Vagina (tissue), 2 donors: ENCODE data around the gene SLC29A1. TPM values are rescaled to one million over a fixed set of nuclear protein-coding genes. Genes with fewer than 3 reads are reported as not detected.
"Not testable (repeated sequence)": the region's sequence is repeated elsewhere in the genome, so short reads cannot be mapped to it uniquely, and the experiment has no call there.

ENCODE experiments used
- DNase-seq, 2 donors: peaks; one replicate each; pipeline ENCODE4 v3.0.0-alpha.2; 2017; ENCODE audit errors: extremely low spot score in 2 of 2
- H3K27ac ChIP-seq: fragments of 200-600 bp; sonication (generic); one replicate; pipeline ENCODE4 v1.5.1; 2019
- H3K27me3 ChIP-seq: fragments of 200-600 bp; sonication (generic); one replicate; pipeline ENCODE4 v1.5.1; 2019
- H3K36me3 ChIP-seq, 2 donors: fragments of 200-600 bp; sonication (generic); one replicate each; pipeline ENCODE4 v1.5.1; 2017 to 2019
- H3K4me1 ChIP-seq: fragments of 200-600 bp; sonication (generic); one replicate; pipeline ENCODE4 v1.5.1; 2019
- H3K4me3 ChIP-seq, 2 donors: fragments of 200-600 bp; sonication (generic); 1 replicate in 1 of 2; 2 replicates in 1 of 2; pipeline ENCODE4 v1.5.1; 2016 to 2019
- H3K9me3 ChIP-seq: fragments of 200-600 bp; sonication (generic); one replicate; pipeline ENCODE4 v1.5.1; 2019
- CTCF ChIP-seq, 3 experiments: fragments of 450-650 bp in 2 of 3; fragments of 200-600 bp in 1 of 3; sonication (generic) in 1 of 3; IDR thresholded peaks; one replicate each; pipeline ENCODE4 v1.5.1; 2017 to 2019; ENCODE audit warnings: antibody characterized with exemption in 3 of 3, mild to moderate bottlenecking in 2 of 3, moderate library complexity in 2 of 3
- POLR2A ChIP-seq, 2 donors: fragments of 450-650 bp; IDR thresholded peaks; one replicate each; pipeline ENCODE4 v1.6.1; 2017; ENCODE audit warnings: antibody characterized with exemption in 2 of 2, mild to moderate bottlenecking in 2 of 2, moderate library complexity in 2 of 2
- POLR2AphosphoS5 ChIP-seq, 2 donors: sonication (generic); formaldehyde crosslinking; IDR thresholded peaks; one replicate each; pipeline ENCODE4 v1.9.0; 2017; ENCODE audit warnings: antibody characterized with exemption in 2 of 2, mild to moderate bottlenecking in 2 of 2, low read depth in 1 of 2; ENCODE audit not compliant: insufficient read depth in 1 of 2
- intact Hi-C: fragments of 100-400 bp; cut with DNase I; formaldehyde crosslinking; loops from one replicate; pipeline ENCODE4 v1.15.1; 2023
- total RNA-seq: library from RNA; depleted of rRNA; stranded (reverse); fragments of >200 nt; gene quantifications from one replicate; pipeline ENCODE4 v1.2.3, GENCODE V29; 2016

SLC29A1 gene
- total RNA-seq, 1 donor from 2014 or later: 51.1 TPM

GRCh38 chr6:44228836-44229235 is 5.4 kb downstream of the SLC29A1 start:
- no peaks in the 10 kb centered on the region for H3K9me3 ChIP-seq
- no peak for DNase-seq
- peaks cover 0 to 8% of the 10 kb centered on the region in 2 donors for H3K36me3 ChIP-seq
- H3K4me3 ChIP-seq: no peak overlapping the region
- H3K27me3 ChIP-seq: no peaks in the 10 kb centered on the region
- peaks cover 46% of the 10 kb centered on the region for H3K4me1 ChIP-seq
- intact Hi-C loops: no loop called here
- TF ChIP-seq POLR2AphosphoS5 (IDR thresholded peaks at IDR 0.05; ENCODE audit: insufficient read depth in 1 of 2, low read depth in 1 of 2) (no peak), POLR2A (IDR thresholded peaks at IDR 0.05) (no peak), CTCF (IDR thresholded peaks at IDR 0.05) (no peak)
- H3K27ac ChIP-seq: no peak overlapping the region

- no peak for DNase-seq
- intact Hi-C loops: loop anchor here (5.0 kb wide), 1 partner anchor 57 kb away; no protein-coding TSS in a partner anchor
- no peaks in the 10 kb centered on the region for H3K9me3 ChIP-seq
- no peaks in the 10 kb centered on the region for H3K27me3 ChIP-seq
- H3K4me1 ChIP-seq: peaks cover 46% of the 10 kb centered on the region
- TF ChIP-seq CTCF (IDR thresholded peaks at IDR 0.05) (no peak), POLR2A (IDR thresholded peaks at IDR 0.05) (no peak), POLR2AphosphoS5 (IDR thresholded peaks at IDR 0.05; ENCODE audit: insufficient read depth in 1 of 2, low read depth in 1 of 2) (no peak)
- no peak overlapping the region for H3K27ac ChIP-seq
- no peak overlapping the region for H3K4me3 ChIP-seq
- H3K36me3 ChIP-seq: peaks cover 0 to 8% of the 10 kb centered on the region in 2 donors
Observed at GRCh38 chr6:44229376-44230033, 6.1 kb downstream of the SLC29A1 start.

GRCh38 chr6:44230034-44230675 is 6.8 kb downstream of the SLC29A1 start:
- DNase-seq: no peak
- no peaks in the 10 kb centered on the region for H3K9me3 ChIP-seq
- H3K36me3 ChIP-seq: peaks cover 0 to 8% of the 10 kb centered on the region in 2 donors
- no peak overlapping the region for H3K4me3 ChIP-seq
- H3K4me1 ChIP-seq: peaks cover 46% of the 10 kb centered on the region
- intact Hi-C loops: loop anchor here (5.0 kb wide), 1 partner anchor 58 kb away; no protein-coding TSS in a partner anchor
- no peaks in the 10 kb centered on the region for H3K27me3 ChIP-seq
- TF ChIP-seq POLR2AphosphoS5 (IDR thresholded peaks at IDR 0.05; ENCODE audit: insufficient read depth in 1 of 2, low read depth in 1 of 2) (no peak), POLR2A (IDR thresholded peaks at IDR 0.05) (no peak), CTCF (IDR thresholded peaks at IDR 0.05) (no peak)
- no peak overlapping the region for H3K27ac ChIP-seq

- DNase-seq, H3K27me3 ChIP-seq, H3K36me3 ChIP-seq, H3K9me3 ChIP-seq, H3K27ac ChIP-seq, H3K4me3 ChIP-seq: not testable (repeated sequence)
- intact Hi-C loops: loop anchor here (5.0 kb wide), 1 partner anchor 59 kb away; no protein-coding TSS in a partner anchor
- H3K4me1 ChIP-seq: peaks cover 43% of the 10 kb centered on the region
Observed at GRCh38 chr6:44231426-44231825, 8.0 kb downstream of the SLC29A1 start.

- Histone ChIP-seq H3K4me1 (peaks cover 40% of the 10 kb centered on the region), H3K4me3 (no peak overlapping the region), H3K27me3 (no peaks in the 10 kb centered on the region), H3K27ac (peak overlapping the region; percentile 99), H3K9me3 (no peaks in the 10 kb centered on the region), H3K36me3 (peaks cover 0 to 8% of the 10 kb centered on the region in 2 donors)
- intact Hi-C loops: loop anchor here (5.0 kb wide), 1 partner anchor 61 kb away; no protein-coding TSS in a partner anchor
- TF ChIP-seq CTCF (IDR thresholded peaks at IDR 0.05) (no peak), POLR2A (IDR thresholded peaks at IDR 0.05) (no peak), POLR2AphosphoS5 (IDR thresholded peaks at IDR 0.05; ENCODE audit: insufficient read depth in 1 of 2, low read depth in 1 of 2) (no peak)
- DNase-seq: no peak
Observed at GRCh38 chr6:44232676-44233566, 9.5 kb downstream of the SLC29A1 start.
